ENCODE results near the gene RGS11.

RGS11 gene

GRCh38 chr16:296276-296675 is 20.5 kb upstream of the RGS11 start:
- DNase-seq: no peak

- DNase-seq: no peak
Observed at GRCh38 chr16:293043-293775, 17.5 kb upstream of the RGS11 start.

- DNase-seq: no peak
Observed at GRCh38 chr16:291539-291938, 15.8 kb upstream of the RGS11 start.

- DNase-seq: no peak
Observed at GRCh38 chr16:290681-291405, 15.1 kb upstream of the RGS11 start.

- DNase-seq: no peak
Observed at GRCh38 chr16:290015-290680, 14.4 kb upstream of the RGS11 start.

- no peak for DNase-seq
Observed at GRCh38 chr16:289395-289997, 13.8 kb upstream of the RGS11 start.

- no peak for DNase-seq
Observed at GRCh38 chr16:287981-288920, 12.5 kb upstream of the RGS11 start.

- no peak for DNase-seq
Observed at GRCh38 chr16:287298-287811, 11.6 kb upstream of the RGS11 start.

- DNase-seq: no peak
Observed at GRCh38 chr16:286491-287297, 10.9 kb upstream of the RGS11 start.

GRCh38 chr16:285146-286055 is 9.7 kb upstream of the RGS11 start:
- DNase-seq: no peak

GRCh38 chr16:284204-285120 is 8.7 kb upstream of the RGS11 start:
- DNase-seq: no peak

GRCh38 chr16:283033-283805 is 7.5 kb upstream of the RGS11 start, which contains the start of gene PDIA2:
Gene PDIA2 (plus strand): TSS chr16:283164. CDS start chr16:283170, 6 bp downstream.
- DNase-seq: no peak

- DNase-seq: no peak
Observed at GRCh38 chr16:282491-282890, 6.7 kb upstream of the RGS11 start.

GRCh38 chr16:281660-282255 is 6.0 kb upstream of the RGS11 start:
- DNase-seq: no peak

- DNase-seq: peak; percentile 46
Observed at GRCh38 chr16:280991-281659, 5.4 kb upstream of the RGS11 start.

GRCh38 chr16:280552-280951 is 4.8 kb upstream of the RGS11 start, which contains the start of gene ARHGDIG:
Gene ARHGDIG (plus strand): TSS chr16:280591. CDS start chr16:280681, 90 bp downstream.
- DNase-seq: no peak

GRCh38 chr16:280005-280460 is 4.3 kb upstream of the RGS11 start:
- peak; percentile 38 for DNase-seq

All from retina (tissue), 1 donor.